Spleen (tissue), 7 donors: ENCODE results near the gene RNF39.

Experiments
- CTCF ChIP-seq, 11 experiments: fragments of 200-600 bp in 7 of 11; fragments of 450-650 bp in 4 of 11; sonication (generic) in 4 of 11; IDR thresholded peaks in 8 of 11; conservative IDR thresholded peaks in 3 of 11; 1 replicate in 7 of 11; 2 replicates in 4 of 11; pipeline versions ENCODE4 v1.4.0 to v1.8.0; 2016 to 2021; ENCODE audit warnings: antibody characterized with exemption in 11 of 11, inconsistent platforms in 4 of 11, mild to moderate bottlenecking in 1 of 11
- POLR2A ChIP-seq, 3 donors: fragments of 450-650 bp; IDR thresholded peaks; one replicate each; pipeline ENCODE4 v1.5.1; 2017; ENCODE audit warnings: antibody characterized with exemption in 3 of 3, mild to moderate bottlenecking in 1 of 3
- donor health status: DM: no; HTN: no; CAD: no; lungs with moderate emphysema.
- donor health status: DM: no; HTN: no; CAD: no.
- donor health status: DM: no; HTN: no; CAD: no.

- TF ChIP-seq POLR2A (IDR thresholded peaks at IDR 0.05) (no peak), CTCF (IDR thresholded peaks at IDR 0.05 in 8 of 11, conservative IDR thresholded peaks at IDR 0.05 in 3 of 11) (no peak)
These were observed 35.8 kb upstream of the RNF39 start for GRCh38 chr6:30111266-30111856.
